Fibroblast of the aortic adventitia (primary cell): ENCODE data around the gene CYP4B1. TPM values are rescaled to one million over a fixed set of nuclear protein-coding genes. Genes with fewer than 3 reads are reported as not detected.
"Not testable (repeated sequence)": the region's sequence is repeated elsewhere in the genome, so short reads cannot be mapped to it uniquely, and the experiment has no call there.

ENCODE experiments used
- DNase-seq: peaks from one replicate; pipeline ENCODE4 v3.0.0-alpha.2; 2010; ENCODE audit warnings: low read depth
- H3K4me3 ChIP-seq: 2 replicates; pipeline ENCODE4 v1.5.1; 2011; ENCODE audit warnings: low read depth, mild to moderate bottlenecking, control low read depth, low read length, moderate library complexity
- total RNA-seq: library from RNA; depleted of rRNA; stranded (reverse); fragments of >200 nt; gene quantifications from 2 replicates; pipeline ENCODE4 v1.2.3, GENCODE V29; 2012; ENCODE audit warnings: low replicate concordance
- TF ChIP-seq, protein P1 (sequence below): IDR thresholded peaks from 2 replicates; pipeline ENCODE4 v1.5.1; 2011; ENCODE audit warnings: mild to moderate bottlenecking, low read length, control low read depth, inconsistent platforms; ENCODE audit not compliant: insufficient read depth

The CYP4B1 gene
- total RNA-seq, 1 donor = not detected

DNA sequence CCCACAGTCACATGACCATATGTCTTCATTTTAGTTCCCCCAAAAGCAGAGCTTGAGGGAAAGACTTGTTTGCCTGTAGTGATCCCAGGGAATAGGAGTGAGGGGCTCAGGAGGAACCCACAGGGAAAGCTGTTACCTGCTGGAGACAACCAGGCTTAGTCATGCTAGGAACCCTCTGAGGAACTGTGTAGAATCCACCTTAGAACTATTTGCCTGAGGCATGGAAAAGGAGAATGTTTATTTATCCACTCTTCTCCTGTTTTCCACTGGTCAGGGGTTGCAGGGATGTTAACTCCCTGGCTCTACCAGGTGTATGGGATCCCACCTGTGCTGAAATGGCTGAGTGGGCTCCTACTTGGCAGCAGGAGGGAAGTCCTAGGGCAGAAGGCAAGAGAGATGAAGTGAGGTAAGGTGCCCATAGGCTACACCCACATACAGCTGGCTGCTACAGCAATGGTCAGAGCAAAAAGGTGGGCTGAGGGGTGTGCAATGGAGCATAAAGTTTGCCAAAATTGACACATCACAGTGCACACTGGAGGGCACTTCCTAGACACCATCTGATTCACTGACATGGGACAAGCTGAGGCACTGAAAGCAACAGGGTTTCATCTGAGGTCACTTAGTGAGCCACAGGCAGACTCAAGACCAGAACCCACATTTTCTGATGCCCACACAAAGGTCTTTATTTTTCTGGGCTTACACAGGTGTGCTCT lies 29.7 kb upstream of the CYP4B1 start:
- TF ChIP-seq, protein P1, sequence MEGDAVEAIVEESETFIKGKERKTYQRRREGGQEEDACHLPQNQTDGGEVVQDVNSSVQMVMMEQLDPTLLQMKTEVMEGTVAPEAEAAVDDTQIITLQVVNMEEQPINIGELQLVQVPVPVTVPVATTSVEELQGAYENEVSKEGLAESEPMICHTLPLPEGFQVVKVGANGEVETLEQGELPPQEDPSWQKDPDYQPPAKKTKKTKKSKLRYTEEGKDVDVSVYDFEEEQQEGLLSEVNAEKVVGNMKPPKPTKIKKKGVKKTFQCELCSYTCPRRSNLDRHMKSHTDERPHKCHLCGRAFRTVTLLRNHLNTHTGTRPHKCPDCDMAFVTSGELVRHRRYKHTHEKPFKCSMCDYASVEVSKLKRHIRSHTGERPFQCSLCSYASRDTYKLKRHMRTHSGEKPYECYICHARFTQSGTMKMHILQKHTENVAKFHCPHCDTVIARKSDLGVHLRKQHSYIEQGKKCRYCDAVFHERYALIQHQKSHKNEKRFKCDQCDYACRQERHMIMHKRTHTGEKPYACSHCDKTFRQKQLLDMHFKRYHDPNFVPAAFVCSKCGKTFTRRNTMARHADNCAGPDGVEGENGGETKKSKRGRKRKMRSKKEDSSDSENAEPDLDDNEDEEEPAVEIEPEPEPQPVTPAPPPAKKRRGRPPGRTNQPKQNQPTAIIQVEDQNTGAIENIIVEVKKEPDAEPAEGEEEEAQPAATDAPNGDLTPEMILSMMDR = no peak
- no peak for DNase-seq
- no peak overlapping the region for H3K4me3 ChIP-seq

DNA sequence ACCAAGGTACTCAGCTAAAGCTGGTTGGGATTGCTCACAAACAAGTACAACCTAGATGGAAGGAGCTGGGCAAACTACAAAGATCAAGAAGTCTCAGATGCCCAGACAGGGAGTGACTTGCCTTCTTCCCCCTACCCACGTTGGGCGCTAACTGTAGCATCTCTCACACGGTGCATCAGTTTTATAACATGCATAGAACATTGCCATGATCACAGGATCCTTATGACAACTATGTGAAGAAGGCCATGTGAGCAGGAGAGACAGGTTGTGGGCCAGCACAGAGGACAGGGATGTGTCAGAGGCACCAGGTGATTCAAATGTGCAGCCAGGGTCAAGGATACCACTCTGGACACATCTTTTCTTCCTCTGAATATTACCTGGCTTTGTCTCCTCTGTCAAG lies 28.3 kb upstream of the CYP4B1 start:
- TF ChIP-seq, protein P1 = no peak
- no peak for DNase-seq
- H3K4me3 ChIP-seq = no peak overlapping the region

DNA sequence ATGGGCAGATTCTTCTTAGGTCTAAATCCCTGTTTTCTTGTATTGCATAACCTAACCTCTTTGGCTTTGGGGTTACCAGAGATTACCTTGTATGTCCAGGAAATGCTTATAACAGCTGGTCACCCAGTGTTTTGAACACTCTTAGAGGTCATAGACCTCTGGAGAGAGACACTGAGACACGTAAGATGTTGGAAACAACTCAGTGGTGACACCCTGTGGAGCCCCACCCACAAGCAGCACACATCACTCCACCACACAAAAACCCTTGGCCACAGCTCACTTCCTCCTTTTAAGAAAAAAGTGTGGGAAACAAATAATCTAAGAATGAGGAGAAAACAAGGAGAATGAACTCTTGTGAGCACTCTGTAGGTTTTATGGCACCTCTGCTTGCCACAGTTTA lies 26.3 kb upstream of the CYP4B1 start:
- H3K4me3 ChIP-seq = no peak overlapping the region
- TF ChIP-seq, protein P1 = no peak
- DNase-seq = no peak

DNA sequence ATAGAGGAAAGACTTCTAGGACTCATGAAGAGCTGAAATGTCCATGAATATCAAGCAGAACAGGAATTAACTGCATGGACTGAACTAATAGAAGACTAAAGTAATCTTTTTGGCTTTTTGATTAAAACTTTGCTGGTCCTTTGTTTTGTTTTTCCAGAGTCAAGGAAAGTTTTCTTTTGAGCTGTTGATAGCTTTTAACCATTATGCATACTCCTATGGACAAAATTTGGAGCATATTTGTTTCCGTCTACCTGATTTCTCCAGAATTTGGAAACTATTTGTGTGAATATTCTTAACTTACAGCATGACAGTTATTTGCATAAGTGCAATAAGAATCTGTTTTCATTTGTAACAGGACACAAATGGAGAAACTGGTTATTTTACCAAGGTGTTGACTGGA lies 24.5 kb upstream of the CYP4B1 start:
- no peak overlapping the region for H3K4me3 ChIP-seq
- DNase-seq = no peak
- TF ChIP-seq, protein P1 = no peak

DNA sequence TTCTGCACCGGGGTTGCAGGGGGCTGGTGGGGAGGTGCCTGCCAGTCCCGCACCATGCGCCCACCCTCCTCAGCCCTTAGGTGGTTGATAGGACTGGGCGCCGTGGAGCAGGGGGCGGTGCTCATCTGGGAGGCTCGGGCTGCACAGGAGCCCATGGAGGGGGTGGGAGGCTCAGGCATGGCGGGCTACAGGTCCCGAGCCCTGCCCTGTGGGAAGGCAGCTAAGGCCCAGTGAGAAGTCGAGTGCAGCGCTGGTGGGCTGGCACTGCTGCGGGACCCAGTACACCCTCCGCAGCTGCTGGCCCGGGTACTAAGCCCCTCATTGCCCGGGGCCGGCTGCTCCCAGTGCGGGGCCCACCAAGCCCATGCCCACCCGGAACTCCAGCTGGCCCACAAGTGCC lies 20.4 kb upstream of the CYP4B1 start:
- DNase-seq, H3K4me3 ChIP-seq: not testable (repeated sequence)

DNA sequence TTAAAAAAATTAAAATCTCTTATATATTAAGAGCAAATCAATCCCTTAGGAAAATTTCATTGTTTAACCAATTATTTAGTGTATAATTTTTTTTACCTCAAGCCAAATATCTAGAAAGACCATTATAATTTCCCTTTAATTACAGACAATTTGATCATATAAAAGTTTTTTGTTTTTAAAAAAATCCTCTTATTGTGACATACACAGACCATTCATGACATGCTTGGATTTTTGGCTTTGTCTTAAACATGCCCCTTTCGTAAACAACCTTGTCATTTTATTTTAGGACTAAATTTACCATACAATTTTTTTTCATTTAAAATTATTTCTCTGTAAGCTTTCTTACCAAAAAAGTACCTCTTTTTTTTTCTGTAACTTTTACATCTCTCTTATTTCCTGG lies 14.2 kb upstream of the CYP4B1 start:
- H3K4me3 ChIP-seq = no peak overlapping the region
- DNase-seq = no peak
- TF ChIP-seq, protein P1 = no peak

DNA sequence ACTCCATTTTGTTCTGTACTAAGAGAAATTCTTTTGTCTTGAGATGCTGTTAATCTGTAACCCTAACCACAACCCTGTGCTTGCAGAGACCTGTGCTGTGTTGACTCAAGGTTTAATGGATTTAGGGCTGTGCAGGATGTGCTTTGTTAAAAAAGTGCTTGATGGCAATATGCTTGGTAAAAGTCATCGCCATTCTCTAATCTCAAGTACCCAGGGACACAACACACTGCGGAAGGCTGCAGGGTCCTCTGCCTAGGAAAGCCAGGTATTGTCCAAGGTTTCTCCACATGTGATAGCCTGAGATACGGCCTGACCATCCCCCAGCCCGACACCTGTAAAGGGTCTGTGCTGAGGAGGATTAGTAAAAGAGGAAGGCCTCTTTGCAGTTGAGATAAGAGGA lies 10.2 kb upstream of the CYP4B1 start:
- not testable (repeated sequence) for DNase-seq, H3K4me3 ChIP-seq

DNA sequence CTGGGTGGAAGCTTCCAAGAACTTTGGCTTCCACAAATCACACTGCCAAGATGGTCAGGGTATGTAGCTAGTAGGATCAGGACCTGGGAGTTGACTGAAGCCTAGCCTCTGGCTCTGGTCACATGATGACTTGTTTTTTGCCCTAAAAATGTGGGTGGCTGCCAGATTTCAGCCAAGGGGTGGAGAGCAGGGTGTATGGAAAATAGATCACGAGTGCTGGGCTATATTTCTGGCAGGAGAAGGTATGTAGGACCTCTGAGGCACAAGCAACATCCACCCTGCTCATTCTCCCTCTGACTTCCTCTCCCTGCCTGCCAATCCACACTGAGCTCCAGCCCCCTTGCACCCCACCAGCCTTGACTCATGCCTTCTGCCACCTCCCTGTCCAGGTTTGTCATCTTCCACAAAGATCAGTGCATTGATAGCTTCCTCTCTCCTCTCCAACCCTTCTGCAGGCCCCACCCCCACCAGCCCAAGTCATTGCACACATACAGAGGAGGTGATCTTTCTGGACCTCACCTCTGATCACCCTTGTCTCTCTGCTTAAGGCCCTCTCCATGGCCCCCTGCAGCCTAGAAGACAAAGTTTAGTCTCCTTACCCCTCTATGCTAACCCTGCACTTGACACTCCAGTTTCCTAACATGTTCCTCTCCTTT lies 8.3 kb upstream of the CYP4B1 start:
- DNase-seq = no peak
- no peak overlapping the region for H3K4me3 ChIP-seq
- TF ChIP-seq, protein P1 = no peak
